Skeletal muscle satellite cell (primary cell): ENCODE data around the gene FIGN.

Experiments used
- H3K27me3 ChIP-seq: 2 replicates; pipeline ENCODE4 v1.7.0; 2013; ENCODE audit warnings: low read length; ENCODE audit not compliant: control insufficient read depth, insufficient read depth
- H3K36me3 ChIP-seq: 2 replicates; pipeline ENCODE4 v1.7.0; 2013; ENCODE audit warnings: mild to moderate bottlenecking, control low read depth, low read length; ENCODE audit not compliant: insufficient read depth
- H3K4me1 ChIP-seq: 2 replicates; pipeline ENCODE4 v1.7.0; 2013; ENCODE audit warnings: low read length; ENCODE audit not compliant: control insufficient read depth, insufficient read depth
- H3K4me2 ChIP-seq: 2 replicates; pipeline ENCODE4 v1.7.0; 2013; ENCODE audit warnings: mild to moderate bottlenecking, low read length
- H3K4me3 ChIP-seq: 2 replicates; pipeline ENCODE4 v1.7.0; 2013; ENCODE audit warnings: low read length
- H3K9ac ChIP-seq: 2 replicates; pipeline ENCODE4 v1.7.0; 2013; ENCODE audit warnings: mild to moderate bottlenecking, low read depth, low read length, moderate library complexity
- H3K9me3 ChIP-seq: replicated peaks from 2 replicates; pipeline ENCODE4 v1.7.0; 2013; ENCODE audit warnings: mild to moderate bottlenecking, control low read depth, low read length

The FIGN gene

GRCh38 chr2:163552758-163553157 lies 183.1 kb downstream of the FIGN start:
- Histone ChIP-seq H3K9me3 (no peaks in the 10 kb centered on the region), H3K27me3 (no peaks in the 10 kb centered on the region), H3K4me3 (no peak overlapping the region), H3K4me2 (no peak overlapping the region), H3K9ac (no peak overlapping the region), H3K4me1 (peaks cover 3% of the 10 kb centered on the region), H3K36me3 (no peaks in the 10 kb centered on the region)

GRCh38 chr2:163551616-163552373 lies 184.0 kb downstream of the FIGN start:
- no peak overlapping the region for H3K9ac ChIP-seq
- no peaks in the 10 kb centered on the region for H3K27me3 ChIP-seq
- peak overlapping the region; percentile 18 for H3K4me2 ChIP-seq
- H3K36me3 ChIP-seq, result no peaks in the 10 kb centered on the region
- H3K4me3 ChIP-seq, result no peak overlapping the region
- peaks cover 3% of the 10 kb centered on the region for H3K4me1 ChIP-seq
- H3K9me3 ChIP-seq, result no peaks in the 10 kb centered on the region

GRCh38 chr2:163548970-163549369 lies 186.8 kb downstream of the FIGN start:
- H3K4me1 ChIP-seq, result peaks cover 3% of the 10 kb centered on the region
- no peaks in the 10 kb centered on the region for H3K27me3 ChIP-seq
- no peak overlapping the region for H3K4me2 ChIP-seq
- H3K4me3 ChIP-seq, result no peak overlapping the region
- H3K36me3 ChIP-seq, result no peaks in the 10 kb centered on the region
- no peaks in the 10 kb centered on the region for H3K9me3 ChIP-seq
- no peak overlapping the region for H3K9ac ChIP-seq
